WTC11 (cell line): ENCODE measurements around the gene DMD. TPM values are rescaled to one million over a fixed set of nuclear protein-coding genes. Genes with fewer than 3 reads are reported as not detected.

ENCODE experiments used
- ATAC-seq: fragments of 200-7000 bp; cut with Tn5 transposase; 2 replicates; pipeline ENCODE4 v1.10.0; 2021; ENCODE audit warnings: mild to moderate bottlenecking, moderate library complexity
- CTCF ChIA-PET: fragments of 300-600 bp; sonication (Branson Sonifier 250); formaldehyde crosslinking; loops from one replicate; lab custom pipeline; 2021; ENCODE audit warnings: antibody characterized with exemption; lab: Charles Lee
- POLR2A ChIA-PET: fragments of 350-600 bp; sonication (Branson Sonifier 250); formaldehyde crosslinking; loops from one replicate; lab custom pipeline; 2021; ENCODE audit warnings: antibody characterized with exemption; lab: Charles Lee
- DNase-seq: peaks from one replicate; pipeline ENCODE4 v3.0.0; 2021; ENCODE audit warnings: low spot score
- H3K27ac Mint-ChIP-seq: 2 replicates; pipeline ENCODE4 v1.8.0; 2021; ENCODE audit warnings: mixed read lengths
- H3K27me3 Mint-ChIP-seq: 2 replicates; pipeline ENCODE4 v1.8.0; 2021; ENCODE audit warnings: low read depth, mild to moderate bottlenecking, moderate library complexity, mixed read lengths
- H3K36me3 Mint-ChIP-seq: 2 replicates; pipeline ENCODE4 v1.8.0; 2021; ENCODE audit warnings: mixed read lengths
- H3K4me1 Mint-ChIP-seq: 2 replicates; pipeline ENCODE4 v1.8.0; 2022; ENCODE audit warnings: mixed read lengths
- H3K4me3 Mint-ChIP-seq: 2 replicates; pipeline ENCODE4 v1.8.0; 2021; ENCODE audit warnings: mild to moderate bottlenecking, moderate library complexity, mixed read lengths
- H3K9me3 Mint-ChIP-seq: 2 replicates; pipeline ENCODE4 v1.8.0; 2021; ENCODE audit warnings: mixed read lengths
- EMX1 ChIP-seq: fragments of 250-450 bp; sonication (Bioruptor Pico); IDR thresholded peaks from 2 replicates; pipeline ENCODE4 v1.8.0; 2021; ENCODE audit warnings: mild to moderate bottlenecking
- GABPB1 ChIP-seq: sonication (generic); formaldehyde crosslinking; IDR thresholded peaks from 2 replicates; pipeline ENCODE4 v1.8.1; 2023; ENCODE audit warnings: mild to moderate bottlenecking, missing genetic modification reagents
- MLX ChIP-seq: sonication (generic); formaldehyde crosslinking; IDR thresholded peaks from 2 replicates; pipeline ENCODE4 v1.8.1; 2023; ENCODE audit warnings: mild to moderate bottlenecking, missing genetic modification reagents, moderate library complexity
- MXD4 ChIP-seq: fragments of 250-450 bp; sonication (Bioruptor Pico); IDR thresholded peaks from 2 replicates; pipeline ENCODE4 v1.8.0; 2021; ENCODE audit warnings: mild to moderate bottlenecking, moderate library complexity, borderline replicate concordance
- PRDM15 ChIP-seq: sonication (generic); formaldehyde crosslinking; IDR thresholded peaks from 2 replicates; pipeline ENCODE4 v1.8.0; 2022; ENCODE audit warnings: missing genetic modification reagents
- PRRX2 ChIP-seq: fragments of 250-450 bp; sonication (Bioruptor Pico); IDR thresholded peaks from 2 replicates; pipeline ENCODE4 v1.8.0; 2021; ENCODE audit warnings: mild to moderate bottlenecking
- SMAD3 ChIP-seq: sonication (generic); formaldehyde crosslinking; IDR thresholded peaks from 2 replicates; pipeline ENCODE4 v1.8.0; 2022; ENCODE audit warnings: missing genetic modification reagents, mild to moderate bottlenecking, borderline replicate concordance
- SOX15 ChIP-seq: fragments of 250-450 bp; sonication (Bioruptor Pico); IDR thresholded peaks from 2 replicates; pipeline ENCODE4 v1.9.0; 2021; ENCODE audit warnings: mild to moderate bottlenecking
- SP1 ChIP-seq: sonication (generic); formaldehyde crosslinking; conservative IDR thresholded peaks from 2 replicates; pipeline ENCODE4 v1.8.1; 2022; ENCODE audit warnings: missing genetic modification reagents
- TCF7 ChIP-seq: sonication (generic); formaldehyde crosslinking; IDR thresholded peaks from 2 replicates; pipeline ENCODE4 v1.8.0; 2022; ENCODE audit warnings: mild to moderate bottlenecking, low read depth, missing genetic modification reagents, moderate library complexity
- ZNF219 ChIP-seq: sonication (generic); formaldehyde crosslinking; IDR thresholded peaks from 2 replicates; pipeline ENCODE4 v1.8.0; 2023; ENCODE audit warnings: missing genetic modification reagents, mild to moderate bottlenecking, borderline replicate concordance
- ZNF317 ChIP-seq: sonication (generic); formaldehyde crosslinking; IDR thresholded peaks from 2 replicates; pipeline ENCODE4 v1.8.1; 2023; ENCODE audit warnings: low read depth, mild to moderate bottlenecking, moderate library complexity, missing genetic modification reagents, borderline replicate concordance
- ZNF423 ChIP-seq: fragments of 250-450 bp; sonication (Bioruptor Pico); IDR thresholded peaks from 2 replicates; pipeline ENCODE4 v2.1.2; 2022; ENCODE audit warnings: mild to moderate bottlenecking, moderate library complexity
- ZNF512 ChIP-seq: sonication (generic); formaldehyde crosslinking; IDR thresholded peaks from 2 replicates; pipeline ENCODE4 v1.8.1; 2022; ENCODE audit warnings: missing genetic modification reagents, borderline replicate concordance
- total RNA-seq: library from RNA; stranded (reverse); gene quantifications from 3 replicates; pipeline ENCODE4 v1.2.3, GENCODE V29; 2021
- TF ChIP-seq, protein P1 (sequence below): fragments of 250-450 bp; sonication (Bioruptor Pico); IDR thresholded peaks from 2 replicates; pipeline ENCODE4 v1.9.0; 2021; ENCODE audit warnings: mild to moderate bottlenecking
- TF ChIP-seq, protein P2 (sequence below): fragments of 200-600 bp; IDR thresholded peaks from 2 replicates; pipeline ENCODE4 v1.8.0; 2022; ENCODE audit warnings: antibody characterized with exemption
- TF ChIP-seq, protein P3 (sequence below): sonication (generic); formaldehyde crosslinking; IDR thresholded peaks from 2 replicates; pipeline ENCODE4 v1.8.0; 2023; ENCODE audit warnings: missing genetic modification reagents
- TF ChIP-seq, protein P4 (sequence below): sonication (generic); formaldehyde crosslinking; IDR thresholded peaks from 2 replicates; pipeline ENCODE4 v1.8.1; 2022; ENCODE audit warnings: mild to moderate bottlenecking, moderate library complexity, missing genetic modification reagents
- TF ChIP-seq, protein P5 (sequence below): sonication (generic); formaldehyde crosslinking; IDR thresholded peaks from 2 replicates; pipeline ENCODE4 v1.8.1; 2023; ENCODE audit warnings: mild to moderate bottlenecking, missing genetic modification reagents

The DMD gene
- total RNA-seq, 1 experiment from 2014 or later: 9.1 TPM

DNA sequence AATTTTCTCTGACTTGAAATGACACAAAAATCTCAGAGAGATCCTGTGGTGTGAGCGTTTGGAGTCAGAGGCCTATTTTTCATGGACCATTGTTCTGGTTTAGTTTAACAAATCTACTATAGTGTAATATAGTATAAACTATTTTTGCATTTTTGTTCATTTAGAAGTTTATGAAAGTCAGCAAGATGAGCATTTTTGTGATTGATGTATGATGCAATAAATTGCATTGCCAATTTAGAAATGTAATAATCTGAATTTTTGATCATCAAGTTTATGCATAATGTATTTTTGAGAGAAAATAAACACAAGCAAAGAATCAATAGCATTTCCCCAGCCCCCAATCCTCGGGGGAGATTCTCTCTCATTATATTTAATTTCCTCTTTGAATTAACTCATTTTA, 1620.0 kb downstream of the DMD start (continued):
- TF ChIP-seq MLX (CRISPR knock-in tag): no peak

- no peaks in the 10 kb centered on the region for H3K36me3 Mint-ChIP-seq
- peaks cover 16% of the 10 kb centered on the region for H3K4me1 Mint-ChIP-seq
- no peak overlapping the region for H3K4me3 Mint-ChIP-seq
- no peaks in the 10 kb centered on the region for H3K9me3 Mint-ChIP-seq
- ChIA-PET POLR2A (no interaction called here), CTCF (no interaction called here)
- no peaks in the 10 kb centered on the region for H3K27me3 Mint-ChIP-seq
- DNase-seq: no peak
- no peak overlapping the region for H3K27ac Mint-ChIP-seq
- no peak for ATAC-seq
- TF ChIP-seq SP1 (CRISPR knock-in tag) (no peak), EMX1 (CRISPR knock-in tag) (no peak), SOX15 (CRISPR knock-in tag) (no peak), ZNF423 (CRISPR knock-in tag) (no peak)
Measured at GRCh38 chrX:31590581-31591114, 1620.7 kb downstream of the DMD start.

- no peaks in the 10 kb centered on the region for H3K27me3 Mint-ChIP-seq
- ChIA-PET CTCF (no interaction called here), POLR2A (no interaction called here)
- DNase-seq: no peak
- no peak overlapping the region for H3K4me3 Mint-ChIP-seq
- H3K36me3 Mint-ChIP-seq: no peaks in the 10 kb centered on the region
- peaks cover 2% of the 10 kb centered on the region; the same call in 1 of the 2 replicates for H3K9me3 Mint-ChIP-seq
- peaks cover 20% of the 10 kb centered on the region for H3K4me1 Mint-ChIP-seq
- H3K27ac Mint-ChIP-seq: no peak overlapping the region
- no peak for ATAC-seq
- TF ChIP-seq ZNF317 (CRISPR knock-in tag): no peak
- TF ChIP-seq, protein P1, sequence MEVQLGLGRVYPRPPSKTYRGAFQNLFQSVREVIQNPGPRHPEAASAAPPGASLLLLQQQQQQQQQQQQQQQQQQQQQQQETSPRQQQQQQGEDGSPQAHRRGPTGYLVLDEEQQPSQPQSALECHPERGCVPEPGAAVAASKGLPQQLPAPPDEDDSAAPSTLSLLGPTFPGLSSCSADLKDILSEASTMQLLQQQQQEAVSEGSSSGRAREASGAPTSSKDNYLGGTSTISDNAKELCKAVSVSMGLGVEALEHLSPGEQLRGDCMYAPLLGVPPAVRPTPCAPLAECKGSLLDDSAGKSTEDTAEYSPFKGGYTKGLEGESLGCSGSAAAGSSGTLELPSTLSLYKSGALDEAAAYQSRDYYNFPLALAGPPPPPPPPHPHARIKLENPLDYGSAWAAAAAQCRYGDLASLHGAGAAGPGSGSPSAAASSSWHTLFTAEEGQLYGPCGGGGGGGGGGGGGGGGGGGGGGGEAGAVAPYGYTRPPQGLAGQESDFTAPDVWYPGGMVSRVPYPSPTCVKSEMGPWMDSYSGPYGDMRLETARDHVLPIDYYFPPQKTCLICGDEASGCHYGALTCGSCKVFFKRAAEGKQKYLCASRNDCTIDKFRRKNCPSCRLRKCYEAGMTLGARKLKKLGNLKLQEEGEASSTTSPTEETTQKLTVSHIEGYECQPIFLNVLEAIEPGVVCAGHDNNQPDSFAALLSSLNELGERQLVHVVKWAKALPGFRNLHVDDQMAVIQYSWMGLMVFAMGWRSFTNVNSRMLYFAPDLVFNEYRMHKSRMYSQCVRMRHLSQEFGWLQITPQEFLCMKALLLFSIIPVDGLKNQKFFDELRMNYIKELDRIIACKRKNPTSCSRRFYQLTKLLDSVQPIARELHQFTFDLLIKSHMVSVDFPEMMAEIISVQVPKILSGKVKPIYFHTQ: no peak
- TF ChIP-seq ZNF512 (CRISPR knock-in tag): no peak
- TF ChIP-seq, protein P2, sequence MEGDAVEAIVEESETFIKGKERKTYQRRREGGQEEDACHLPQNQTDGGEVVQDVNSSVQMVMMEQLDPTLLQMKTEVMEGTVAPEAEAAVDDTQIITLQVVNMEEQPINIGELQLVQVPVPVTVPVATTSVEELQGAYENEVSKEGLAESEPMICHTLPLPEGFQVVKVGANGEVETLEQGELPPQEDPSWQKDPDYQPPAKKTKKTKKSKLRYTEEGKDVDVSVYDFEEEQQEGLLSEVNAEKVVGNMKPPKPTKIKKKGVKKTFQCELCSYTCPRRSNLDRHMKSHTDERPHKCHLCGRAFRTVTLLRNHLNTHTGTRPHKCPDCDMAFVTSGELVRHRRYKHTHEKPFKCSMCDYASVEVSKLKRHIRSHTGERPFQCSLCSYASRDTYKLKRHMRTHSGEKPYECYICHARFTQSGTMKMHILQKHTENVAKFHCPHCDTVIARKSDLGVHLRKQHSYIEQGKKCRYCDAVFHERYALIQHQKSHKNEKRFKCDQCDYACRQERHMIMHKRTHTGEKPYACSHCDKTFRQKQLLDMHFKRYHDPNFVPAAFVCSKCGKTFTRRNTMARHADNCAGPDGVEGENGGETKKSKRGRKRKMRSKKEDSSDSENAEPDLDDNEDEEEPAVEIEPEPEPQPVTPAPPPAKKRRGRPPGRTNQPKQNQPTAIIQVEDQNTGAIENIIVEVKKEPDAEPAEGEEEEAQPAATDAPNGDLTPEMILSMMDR: no peak
- TF ChIP-seq MXD4 (CRISPR knock-in tag): no peak
- no peak for TF ChIP-seq TCF7
- TF ChIP-seq, protein P3, sequence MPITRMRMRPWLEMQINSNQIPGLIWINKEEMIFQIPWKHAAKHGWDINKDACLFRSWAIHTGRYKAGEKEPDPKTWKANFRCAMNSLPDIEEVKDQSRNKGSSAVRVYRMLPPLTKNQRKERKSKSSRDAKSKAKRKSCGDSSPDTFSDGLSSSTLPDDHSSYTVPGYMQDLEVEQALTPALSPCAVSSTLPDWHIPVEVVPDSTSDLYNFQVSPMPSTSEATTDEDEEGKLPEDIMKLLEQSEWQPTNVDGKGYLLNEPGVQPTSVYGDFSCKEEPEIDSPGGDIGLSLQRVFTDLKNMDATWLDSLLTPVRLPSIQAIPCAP: no peak
- TF ChIP-seq, protein P4, sequence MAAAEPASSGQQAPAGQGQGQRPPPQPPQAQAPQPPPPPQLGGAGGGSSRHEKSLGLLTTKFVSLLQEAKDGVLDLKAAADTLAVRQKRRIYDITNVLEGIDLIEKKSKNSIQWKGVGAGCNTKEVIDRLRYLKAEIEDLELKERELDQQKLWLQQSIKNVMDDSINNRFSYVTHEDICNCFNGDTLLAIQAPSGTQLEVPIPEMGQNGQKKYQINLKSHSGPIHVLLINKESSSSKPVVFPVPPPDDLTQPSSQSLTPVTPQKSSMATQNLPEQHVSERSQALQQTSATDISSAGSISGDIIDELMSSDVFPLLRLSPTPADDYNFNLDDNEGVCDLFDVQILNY: no peak
- TF ChIP-seq, protein P5, sequence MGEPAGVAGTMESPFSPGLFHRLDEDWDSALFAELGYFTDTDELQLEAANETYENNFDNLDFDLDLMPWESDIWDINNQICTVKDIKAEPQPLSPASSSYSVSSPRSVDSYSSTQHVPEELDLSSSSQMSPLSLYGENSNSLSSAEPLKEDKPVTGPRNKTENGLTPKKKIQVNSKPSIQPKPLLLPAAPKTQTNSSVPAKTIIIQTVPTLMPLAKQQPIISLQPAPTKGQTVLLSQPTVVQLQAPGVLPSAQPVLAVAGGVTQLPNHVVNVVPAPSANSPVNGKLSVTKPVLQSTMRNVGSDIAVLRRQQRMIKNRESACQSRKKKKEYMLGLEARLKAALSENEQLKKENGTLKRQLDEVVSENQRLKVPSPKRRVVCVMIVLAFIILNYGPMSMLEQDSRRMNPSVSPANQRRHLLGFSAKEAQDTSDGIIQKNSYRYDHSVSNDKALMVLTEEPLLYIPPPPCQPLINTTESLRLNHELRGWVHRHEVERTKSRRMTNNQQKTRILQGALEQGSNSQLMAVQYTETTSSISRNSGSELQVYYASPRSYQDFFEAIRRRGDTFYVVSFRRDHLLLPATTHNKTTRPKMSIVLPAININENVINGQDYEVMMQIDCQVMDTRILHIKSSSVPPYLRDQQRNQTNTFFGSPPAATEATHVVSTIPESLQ (CRISPR knock-in tag): no peak
- TF ChIP-seq PRRX2: no peak
- no peak for TF ChIP-seq SMAD3 (CRISPR knock-in tag)
- TF ChIP-seq GABPB1 (CRISPR knock-in tag): no peak
- TF ChIP-seq ZNF219 (CRISPR knock-in tag): no peak
- no peak for TF ChIP-seq PRDM15 (CRISPR knock-in tag)
Measured at GRCh38 chrX:31589503-31589902, 1621.8 kb downstream of the DMD start.
